Posterior cingulate gyrus (tissue), 11 donors: ENCODE measurements around the gene PHF13.

ENCODE experiments used
- DNase-seq, 10 donors: peaks; one replicate each; pipeline versions ENCODE4 v3.0.0 to v3.0.0-alpha.2; 2020 to 2021; ENCODE audit warnings: mixed read lengths in 3 of 10
- intact Hi-C: fragments of 100-400 bp; cut with DNase I; formaldehyde crosslinking; loops from one replicate; pipeline ENCODE4 v1.15.1; 2023

The PHF13 gene

GRCh38 chr1:6613361-6614018, at the start of gene PHF13:
Gene PHF13, plus strand, starts transcription at chr1:6613731. Its CDS starts 336 bp downstream, at chr1:6614067.
- peak; percentile 99 to 100 (median 100) for DNase-seq
- intact Hi-C loops: loop anchor here (1.0 to 10.0 kb wide), 3 partner anchors 10 to 171 kb away; partner anchors contain the start of gene CAMTA1

- intact Hi-C loops: no loop called here
Observed at GRCh38 chr1:6569033-6569432, 44.5 kb upstream of the PHF13 start.

GRCh38 chr1:6570100-6570499, 43.4 kb upstream of the PHF13 start:
- intact Hi-C loops: no loop called here
- no peak for DNase-seq

More at GRCh38 chr1:6569033-6569432, 44.5 kb upstream of the PHF13 start:
- DNase-seq: no peak

GRCh38 chr1:6570987-6571386, 42.5 kb upstream of the PHF13 start:
- no peak for DNase-seq
- intact Hi-C loops: no loop called here

- intact Hi-C loops: no loop called here
- peak in 1 of 10 donors; percentile 49 for DNase-seq
Observed at GRCh38 chr1:6572653-6573383, 40.7 kb upstream of the PHF13 start.

GRCh38 chr1:6574025-6574620, 39.4 kb upstream of the PHF13 start:
- intact Hi-C loops: no loop called here
- no peak for DNase-seq

GRCh38 chr1:6574818-6575217, 38.7 kb upstream of the PHF13 start:
- peak in 1 of 10 donors; percentile 69 for DNase-seq
- intact Hi-C loops: no loop called here

- intact Hi-C loops: no loop called here
- DNase-seq: no peak
Observed at GRCh38 chr1:6577831-6578525, 35.6 kb upstream of the PHF13 start.

GRCh38 chr1:6578624-6579373, 34.7 kb upstream of the PHF13 start:
- DNase-seq: peak in 1 of 10 donors; percentile 55
- intact Hi-C loops: no loop called here

GRCh38 chr1:6579374-6580118, 34.0 kb upstream of the PHF13 start, which contains the start of gene ZBTB48:
Gene ZBTB48, plus strand, starts transcription at chr1:6579994. Its CDS starts 616 bp downstream, at chr1:6580610.
- intact Hi-C loops: no loop called here
- DNase-seq: peak; percentile 99 to 100 (median 100)

- DNase-seq: no peak
- intact Hi-C loops: no loop called here
Observed at GRCh38 chr1:6580119-6580592, 33.4 kb upstream of the PHF13 start.

GRCh38 chr1:6580593-6581409, 32.7 kb upstream of the PHF13 start:
- DNase-seq: peak in 1 of 10 donors; percentile 75

GRCh38 chr1:6581561-6582305, 31.8 kb upstream of the PHF13 start:
- intact Hi-C loops: no loop called here
- DNase-seq: peak in 1 of 10 donors; percentile 61

More at GRCh38 chr1:6580593-6581409, 32.7 kb upstream of the PHF13 start:
- intact Hi-C loops: no loop called here

GRCh38 chr1:6582370-6582769, 31.2 kb upstream of the PHF13 start:
- DNase-seq: no peak
- intact Hi-C loops: no loop called here

- intact Hi-C loops: no loop called here
Observed at GRCh38 chr1:6584126-6585080, 29.1 kb upstream of the PHF13 start.

GRCh38 chr1:6585081-6585722, 28.3 kb upstream of the PHF13 start:
- DNase-seq: peak in 1 of 10 donors; percentile 78
- intact Hi-C loops: no loop called here

More at GRCh38 chr1:6584126-6585080, 29.1 kb upstream of the PHF13 start:
- DNase-seq: no peak
